Ishikawa (cell line): Measurements from ENCODE around the gene DUSP22.

Experiments
- CREB1 ChIP-seq: IDR thresholded peaks from 2 replicates; pipeline ENCODE4 v1.6.1; 2012; ENCODE audit warnings: low read depth
- EP300 ChIP-seq: IDR thresholded peaks from 2 replicates; pipeline ENCODE4 v1.6.1; 2012; ENCODE audit warnings: borderline replicate concordance
- YY1 ChIP-seq: IDR thresholded peaks from 2 replicates; pipeline ENCODE4 v1.6.1; 2012; ENCODE audit warnings: low read depth

DNA sequence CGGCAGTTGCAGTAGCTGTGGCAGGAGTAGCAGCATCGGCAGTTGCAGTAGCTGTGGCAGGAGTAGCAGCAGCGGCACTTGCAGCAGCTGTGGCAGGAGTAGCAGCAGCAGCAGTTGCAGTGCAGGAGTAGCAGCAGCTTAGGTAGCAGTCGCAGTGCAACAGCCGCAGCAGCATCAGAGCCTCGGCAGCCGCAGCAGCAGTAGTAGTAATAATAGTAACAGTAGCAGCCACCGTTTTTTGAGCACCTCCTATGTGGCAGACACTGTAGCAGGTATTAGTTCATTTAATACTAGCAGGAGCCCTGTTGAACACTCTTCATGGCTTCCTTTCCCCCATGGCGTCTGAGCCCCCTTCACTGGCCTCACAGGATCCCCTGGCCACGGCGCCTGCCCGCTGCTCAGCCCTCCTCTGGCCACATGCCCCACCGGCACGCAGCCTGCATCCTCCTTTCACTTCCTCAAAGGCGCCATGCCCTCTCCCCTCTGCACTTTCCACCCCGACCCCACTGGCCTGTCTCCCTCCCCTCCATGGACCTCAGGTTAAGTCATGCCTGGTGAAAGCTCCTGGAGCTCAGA is 80.1 kb downstream of the DUSP22 start:
- TF ChIP-seq EP300 (no peak), YY1 (no peak), CREB1 (no peak)
